ENCODE measurements around the gene SNX10.
"Not testable (repeated sequence)": the region's sequence is repeated elsewhere in the genome, so short reads cannot be mapped to it uniquely, and the experiment has no call there.

Gene SNX10

GRCh38 chr7:26291699-26292538, at the start of gene SNX10:
Gene SNX10 (plus strand): TSS chr7:26291862. CDS start chr7:26346443, 54,581 bp downstream.
- DNase-seq (ENCODE audit: low read depth): peak; percentile 91
- peak; percentile 50 for TF ChIP-seq POLR2A (IDR thresholded peaks at IDR 0.05; ENCODE audit: extremely low read depth, insufficient read length)
- TF ChIP-seq CTCF (IDR thresholded peaks at IDR 0.05; ENCODE audit: low read depth, low read length): peak; percentile 42
- no peak for TF ChIP-seq MAX (IDR thresholded peaks at IDR 0.05; ENCODE audit: low read depth, low read length)
- TF ChIP-seq MYC (IDR thresholded peaks at IDR 0.05; ENCODE audit: low read depth, low read length): peak; percentile 31
- peak within 1 kb of the TSS; percentile 82 for H3K4me3 ChIP-seq (ENCODE audit: low read depth, low read length)

- TF ChIP-seq POLR2A (IDR thresholded peaks at IDR 0.05; ENCODE audit: extremely low read depth, insufficient read length): no peak
- TF ChIP-seq MAX (IDR thresholded peaks at IDR 0.05; ENCODE audit: low read depth, low read length): no peak
- TF ChIP-seq CTCF (IDR thresholded peaks at IDR 0.05; ENCODE audit: low read depth, low read length): no peak
- TF ChIP-seq MYC (IDR thresholded peaks at IDR 0.05; ENCODE audit: low read depth, low read length): no peak
- H3K4me3 ChIP-seq (ENCODE audit: low read depth, low read length): no peak overlapping the region
- no peak for DNase-seq (ENCODE audit: low read depth)
Observed at GRCh38 chr7:26245150-26245549, 46.5 kb upstream of the SNX10 start.

GRCh38 chr7:26250239-26250638, 41.4 kb upstream of the SNX10 start:
- TF ChIP-seq CTCF (IDR thresholded peaks at IDR 0.05; ENCODE audit: low read depth, low read length) (no peak), POLR2A (IDR thresholded peaks at IDR 0.05; ENCODE audit: extremely low read depth, insufficient read length) (no peak), MYC (IDR thresholded peaks at IDR 0.05; ENCODE audit: low read depth, low read length) (no peak), MAX (IDR thresholded peaks at IDR 0.05; ENCODE audit: low read depth, low read length) (no peak)
- no peak overlapping the region for H3K4me3 ChIP-seq (ENCODE audit: low read depth, low read length)
- peak; percentile 60 for DNase-seq (ENCODE audit: low read depth)

GRCh38 chr7:26261866-26262265, 29.8 kb upstream of the SNX10 start:
- not testable (repeated sequence) for DNase-seq (ENCODE audit: low read depth); H3K4me3 ChIP-seq (ENCODE audit: low read depth, low read length)

- DNase-seq (ENCODE audit: low read depth): no peak
- TF ChIP-seq CTCF (IDR thresholded peaks at IDR 0.05; ENCODE audit: low read depth, low read length) (no peak), MYC (IDR thresholded peaks at IDR 0.05; ENCODE audit: low read depth, low read length) (no peak), MAX (IDR thresholded peaks at IDR 0.05; ENCODE audit: low read depth, low read length) (no peak), POLR2A (IDR thresholded peaks at IDR 0.05; ENCODE audit: extremely low read depth, insufficient read length) (no peak)
- H3K4me3 ChIP-seq (ENCODE audit: low read depth, low read length): no peak overlapping the region
Observed at GRCh38 chr7:26265065-26265464, 26.6 kb upstream of the SNX10 start.

GRCh38 chr7:26265499-26266075, 26.1 kb upstream of the SNX10 start:
- DNase-seq (ENCODE audit: low read depth): no peak
- H3K4me3 ChIP-seq (ENCODE audit: low read depth, low read length): no peak overlapping the region
- TF ChIP-seq MYC (IDR thresholded peaks at IDR 0.05; ENCODE audit: low read depth, low read length): no peak
- no peak for TF ChIP-seq CTCF (IDR thresholded peaks at IDR 0.05; ENCODE audit: low read depth, low read length)
- no peak for TF ChIP-seq MAX (IDR thresholded peaks at IDR 0.05; ENCODE audit: low read depth, low read length)
- no peak for TF ChIP-seq POLR2A (IDR thresholded peaks at IDR 0.05; ENCODE audit: extremely low read depth, insufficient read length)

Data from NB4 (cell line).